Left lobe of liver (tissue), 1 donor: Measurements from ENCODE around the gene CT55. TPM values are rescaled to one million over a fixed set of nuclear protein-coding genes. Genes with fewer than 3 reads are reported as not detected.

Experiments
- total RNA-seq: library from RNA; stranded (reverse); gene quantifications from one replicate; pipeline ENCODE4 v1.2.1, GENCODE V29; 2021
- donor health status: DM: no; HTN: yes; CAD: no.

CT55 gene
- total RNA-seq, 1 donor from 2014 or later: not detected

Other genes with a start within 250 kb of the CT55 start
- 0.33 TPM for gene SMIM10, start 180.4 kb downstream of the CT55 start, total RNA-seq
- 0.93 TPM for gene RTL8B, start 148.9 kb downstream of the CT55 start, total RNA-seq
- 28.2 TPM for gene RTL8C, start 139.0 kb downstream of the CT55 start, total RNA-seq
- gene RTL8A, start 119.3 kb downstream of the CT55 start, total RNA-seq: 10.9 TPM
- 1.1 TPM for gene SMIM10L2B, start 72.7 kb downstream of the CT55 start, total RNA-seq
- gene ETDB, start 50.9 kb downstream of the CT55 start, total RNA-seq: not detected
- gene ETDA, start 80.7 kb upstream of the CT55 start, total RNA-seq: not detected
- gene ETDC, start 138.1 kb upstream of the CT55 start, total RNA-seq: not detected
- gene ZNF75D, start 172.7 kb upstream of the CT55 start, total RNA-seq: 6.4 TPM
- 1.9 TPM for gene ZNF449, start 173.4 kb upstream of the CT55 start, total RNA-seq